ENCODE data around the gene MYPN. TPM values are rescaled to one million over a fixed set of nuclear protein-coding genes. Genes with fewer than 3 reads are reported as not detected.

Gene MYPN
- total and polyA plus RNA-seq, 2 donors (not counting 1 experiment from before 2014, with no cell fraction given) = not detected

DNA sequence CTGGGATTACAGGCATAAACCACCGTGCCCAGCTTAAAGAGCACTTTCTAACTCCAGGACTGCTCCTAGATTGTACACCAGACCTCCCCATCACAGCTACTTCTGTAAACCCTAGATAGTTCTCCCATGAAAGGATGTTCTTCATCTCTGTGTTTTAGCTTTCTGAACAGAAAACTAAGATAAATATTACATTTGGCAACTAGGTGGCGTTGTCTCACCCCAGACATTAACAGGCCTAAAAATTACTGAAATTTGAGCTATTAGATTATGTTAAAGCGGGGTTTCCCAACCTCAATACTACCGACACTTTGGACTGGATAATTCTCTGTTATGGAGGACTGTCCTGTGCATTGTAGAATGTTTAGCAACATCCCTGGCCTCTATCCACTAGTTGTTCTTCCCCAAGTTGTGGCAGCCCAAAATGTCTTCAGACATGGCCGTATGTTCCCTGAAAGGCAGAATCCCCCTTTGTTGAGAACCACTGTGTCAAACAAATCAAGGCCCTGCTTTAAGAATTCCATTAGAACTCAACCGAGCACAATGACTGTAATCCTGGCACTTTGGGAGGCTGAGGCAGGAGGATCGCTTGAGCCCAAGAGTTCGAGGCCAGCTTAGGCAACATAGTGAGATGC, 103.5 kb downstream of the MYPN start:
- Histone ChIP-seq H3K36me3 (replicated peaks in 1 of 2; ENCODE audit: control extremely low read depth in 1 of 2, control insufficient read depth in 1 of 2, extremely low read depth in 1 of 2, insufficient read depth in 2 of 2, low read length in 1 of 2) (no peaks in the 10 kb centered on the region), H3K27me3 (replicated peaks in 1 of 4; ENCODE audit: control extremely low read depth in 1 of 4, control insufficient read depth in 3 of 4, insufficient read depth in 4 of 4, low read length in 3 of 4) (no peaks in the 10 kb centered on the region), H2AFZ (ENCODE audit: insufficient read depth, low read depth, low read length, poor library complexity, severe bottlenecking) (no peak overlapping the region), H3K4me2 (replicated peaks; ENCODE audit: low read depth, low read length, poor library complexity, severe bottlenecking) (no peak overlapping the region), H3K9me3 (ENCODE audit: control extremely low read depth in 1 of 3, control insufficient read depth in 2 of 3, insufficient read depth in 1 of 3, low read length in 2 of 3) (no peaks in the 10 kb centered on the region), H4K20me1 (ENCODE audit: control insufficient read depth, insufficient read depth, low read length, poor library complexity, severe bottlenecking) (no peaks in the 10 kb centered on the region), H3K79me2 (ENCODE audit: control insufficient read depth, insufficient read depth, low read length) (no peaks in the 10 kb centered on the region), H3K4me3 (ENCODE audit: control extremely low read depth in 1 of 5, extremely low read depth in 1 of 5, insufficient read depth in 1 of 5, low read depth in 2 of 5, low read length in 4 of 5) (no peak overlapping the region), H3K27ac (ENCODE audit: low read length in 2 of 2) (no peak overlapping the region), H3K4me1 (ENCODE audit: control insufficient read depth in 2 of 2, insufficient read depth in 2 of 2, low read length in 2 of 2) (no peaks in the 10 kb centered on the region), H3K9ac (ENCODE audit: low read length) (no peak overlapping the region)
- TF ChIP-seq, protein P1, sequence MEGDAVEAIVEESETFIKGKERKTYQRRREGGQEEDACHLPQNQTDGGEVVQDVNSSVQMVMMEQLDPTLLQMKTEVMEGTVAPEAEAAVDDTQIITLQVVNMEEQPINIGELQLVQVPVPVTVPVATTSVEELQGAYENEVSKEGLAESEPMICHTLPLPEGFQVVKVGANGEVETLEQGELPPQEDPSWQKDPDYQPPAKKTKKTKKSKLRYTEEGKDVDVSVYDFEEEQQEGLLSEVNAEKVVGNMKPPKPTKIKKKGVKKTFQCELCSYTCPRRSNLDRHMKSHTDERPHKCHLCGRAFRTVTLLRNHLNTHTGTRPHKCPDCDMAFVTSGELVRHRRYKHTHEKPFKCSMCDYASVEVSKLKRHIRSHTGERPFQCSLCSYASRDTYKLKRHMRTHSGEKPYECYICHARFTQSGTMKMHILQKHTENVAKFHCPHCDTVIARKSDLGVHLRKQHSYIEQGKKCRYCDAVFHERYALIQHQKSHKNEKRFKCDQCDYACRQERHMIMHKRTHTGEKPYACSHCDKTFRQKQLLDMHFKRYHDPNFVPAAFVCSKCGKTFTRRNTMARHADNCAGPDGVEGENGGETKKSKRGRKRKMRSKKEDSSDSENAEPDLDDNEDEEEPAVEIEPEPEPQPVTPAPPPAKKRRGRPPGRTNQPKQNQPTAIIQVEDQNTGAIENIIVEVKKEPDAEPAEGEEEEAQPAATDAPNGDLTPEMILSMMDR (IDR thresholded peaks at IDR 0.05) = peak; percentile 75
- no peak for TF ChIP-seq EZH2 (IDR thresholded peaks at IDR 0.05; ENCODE audit: borderline replicate concordance, insufficient read depth, low read depth, low read length, poor library complexity, severe bottlenecking)
- ChIA-PET CTCF (interaction anchor here (0.7 to 7.2 kb wide), 33 partner anchors 9 to 1200 kb away, joined by 3 to 224 read pairs (median 4); partner anchors contain the start of genes ATOH7 and DNA2), POLR2A (interaction anchor here (1.0 kb wide), 1 partner anchor 88 kb away, joined by 3 read pairs; no protein-coding TSS in a partner anchor)
- Mint-ChIP-seq H3K27ac (no peak overlapping the region), H3K4me3 (no peak overlapping the region), H3K27me3 (peaks cover 4% of the 10 kb centered on the region), H3K9me3 (ENCODE audit: insufficient read depth) (no peaks in the 10 kb centered on the region), H3K4me1 (no peaks in the 10 kb centered on the region)
- intact Hi-C loops (cut with micrococcal nuclease) = loop anchor here (1.0 kb wide), 1 partner anchor 89 kb away; no protein-coding TSS in a partner anchor
- WGBS (ENCODE audit: insufficient coverage) = 76% methylated on average over 3 of the region's 8 CpGs
- DNase-seq (peak; percentile 57), ATAC-seq (ENCODE audit: low read depth) (peak; percentile 28)

DNA sequence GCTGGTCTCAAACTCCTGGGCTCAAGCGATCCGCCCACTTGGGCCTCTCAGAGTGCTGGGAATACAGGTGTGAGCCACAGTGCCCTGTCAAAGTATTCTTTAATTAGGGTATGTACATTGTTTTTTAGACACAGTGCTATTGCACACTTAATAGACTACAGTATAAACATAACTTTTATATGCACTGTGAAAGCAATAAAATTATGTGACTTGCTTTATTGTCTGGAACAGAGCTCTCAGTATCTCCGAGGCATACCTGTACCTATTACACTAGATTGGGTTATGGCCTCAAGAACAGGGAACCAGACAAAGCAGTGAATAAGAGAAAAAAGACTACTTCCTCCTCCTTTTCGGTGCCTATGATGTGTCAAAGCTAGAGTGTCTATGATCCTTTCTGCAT, 109.5 kb downstream of the MYPN start:
- Histone ChIP-seq H3K9ac (ENCODE audit: low read length) (no peak overlapping the region), H3K27me3 (replicated peaks in 1 of 4; ENCODE audit: control extremely low read depth in 1 of 4, control insufficient read depth in 3 of 4, insufficient read depth in 4 of 4, low read length in 3 of 4) (no peaks in the 10 kb centered on the region), H3K27ac (ENCODE audit: low read length in 2 of 2) (no peak overlapping the region), H3K79me2 (ENCODE audit: control insufficient read depth, insufficient read depth, low read length) (no peaks in the 10 kb centered on the region), H3K4me2 (replicated peaks; ENCODE audit: low read depth, low read length, poor library complexity, severe bottlenecking) (no peak overlapping the region), H3K36me3 (replicated peaks in 1 of 2; ENCODE audit: control extremely low read depth in 1 of 2, control insufficient read depth in 1 of 2, extremely low read depth in 1 of 2, insufficient read depth in 2 of 2, low read length in 1 of 2) (no peaks in the 10 kb centered on the region), H4K20me1 (ENCODE audit: control insufficient read depth, insufficient read depth, low read length, poor library complexity, severe bottlenecking) (no peaks in the 10 kb centered on the region), H3K4me1 (ENCODE audit: control insufficient read depth in 2 of 2, insufficient read depth in 2 of 2, low read length in 2 of 2) (no peaks in the 10 kb centered on the region), H2AFZ (ENCODE audit: insufficient read depth, low read depth, low read length, poor library complexity, severe bottlenecking) (no peak overlapping the region), H3K9me3 (ENCODE audit: control extremely low read depth in 1 of 3, control insufficient read depth in 2 of 3, insufficient read depth in 1 of 3, low read length in 2 of 3) (no peaks in the 10 kb centered on the region), H3K4me3 (ENCODE audit: control extremely low read depth in 1 of 5, extremely low read depth in 1 of 5, insufficient read depth in 1 of 5, low read depth in 2 of 5, low read length in 4 of 5) (no peak overlapping the region)
- WGBS (ENCODE audit: insufficient coverage) = 17% methylated on average over 1 of the region's 4 CpGs
- H3K4me3 Mint-ChIP-seq = no peak overlapping the region
- no peak overlapping the region for H3K27ac Mint-ChIP-seq
- intact Hi-C loops (cut with micrococcal nuclease) = no loop called here
- ATAC-seq (ENCODE audit: low read depth) = no peak
- TF ChIP-seq, protein P1 (IDR thresholded peaks at IDR 0.05) = no peak
- no peak for TF ChIP-seq EZH2 (IDR thresholded peaks at IDR 0.05; ENCODE audit: borderline replicate concordance, insufficient read depth, low read depth, low read length, poor library complexity, severe bottlenecking)
- DNase-seq = no peak
- H3K4me1 Mint-ChIP-seq = no peaks in the 10 kb centered on the region
- POLR2A ChIA-PET = no interaction called here
- CTCF ChIA-PET = no interaction called here
- no peaks in the 10 kb centered on the region for H3K27me3 Mint-ChIP-seq
- no peaks in the 10 kb centered on the region for H3K9me3 Mint-ChIP-seq (ENCODE audit: insufficient read depth)

All from B cell (primary cell).